ENCODE results near the gene DOCK4.

DOCK4 gene

GRCh38 chr7:112013274-112013673 lies 192.9 kb downstream of the DOCK4 start:
- no peak for DNase-seq (ENCODE audit: low read depth in 1 of 2, low spot score in 1 of 2)

GRCh38 chr7:112012242-112012641 lies 194.0 kb downstream of the DOCK4 start:
- DNase-seq (ENCODE audit: low read depth in 1 of 2, low spot score in 1 of 2): no peak

GRCh38 chr7:112010994-112011393 lies 195.2 kb downstream of the DOCK4 start:
- DNase-seq (ENCODE audit: low read depth in 1 of 2, low spot score in 1 of 2): no peak

GRCh38 chr7:112010109-112010508 lies 196.1 kb downstream of the DOCK4 start:
- no peak for DNase-seq (ENCODE audit: low read depth in 1 of 2, low spot score in 1 of 2)

- DNase-seq (ENCODE audit: low read depth in 1 of 2, low spot score in 1 of 2): no peak
Measured at GRCh38 chr7:112009081-112009480, 197.1 kb downstream of the DOCK4 start.

GRCh38 chr7:112007185-112007584 lies 199.0 kb downstream of the DOCK4 start:
- no peak for DNase-seq (ENCODE audit: low read depth in 1 of 2, low spot score in 1 of 2)

GRCh38 chr7:112006071-112006470 lies 200.1 kb downstream of the DOCK4 start:
- DNase-seq (ENCODE audit: low read depth in 1 of 2, low spot score in 1 of 2): no peak

- DNase-seq (ENCODE audit: low read depth in 1 of 2, low spot score in 1 of 2): no peak
Measured at GRCh38 chr7:112005205-112005775, 200.9 kb downstream of the DOCK4 start.

- no peak for DNase-seq (ENCODE audit: low read depth in 1 of 2, low spot score in 1 of 2)
Measured at GRCh38 chr7:112001091-112001826, 204.9 kb downstream of the DOCK4 start.

GRCh38 chr7:111998326-111998725 lies 207.9 kb downstream of the DOCK4 start:
- no peak for DNase-seq (ENCODE audit: low read depth in 1 of 2, low spot score in 1 of 2)

GRCh38 chr7:111997546-111997945 lies 208.7 kb downstream of the DOCK4 start:
- DNase-seq (ENCODE audit: low read depth in 1 of 2, low spot score in 1 of 2): no peak

- DNase-seq (ENCODE audit: low read depth in 1 of 2, low spot score in 1 of 2): no peak
Measured at GRCh38 chr7:111992601-111993000, 213.6 kb downstream of the DOCK4 start.

- no peak for DNase-seq (ENCODE audit: low read depth in 1 of 2, low spot score in 1 of 2)
Measured at GRCh38 chr7:111990643-111991042, 215.6 kb downstream of the DOCK4 start.

- DNase-seq (ENCODE audit: low read depth in 1 of 2, low spot score in 1 of 2): no peak
Measured at GRCh38 chr7:111987886-111988285, 218.3 kb downstream of the DOCK4 start.

GRCh38 chr7:111987115-111987826 lies 218.9 kb downstream of the DOCK4 start:
- DNase-seq (ENCODE audit: low read depth in 1 of 2, low spot score in 1 of 2): no peak

- DNase-seq (ENCODE audit: low read depth in 1 of 2, low spot score in 1 of 2): no peak
Measured at GRCh38 chr7:111986601-111987000, 219.6 kb downstream of the DOCK4 start.

GRCh38 chr7:111985798-111986197 lies 220.4 kb downstream of the DOCK4 start:
- no peak for DNase-seq (ENCODE audit: low read depth in 1 of 2, low spot score in 1 of 2)

GRCh38 chr7:111982804-111983203 lies 223.4 kb downstream of the DOCK4 start:
- DNase-seq (ENCODE audit: low read depth in 1 of 2, low spot score in 1 of 2): no peak

GRCh38 chr7:111982133-111982532 lies 224.1 kb downstream of the DOCK4 start:
- no peak for DNase-seq (ENCODE audit: low read depth in 1 of 2, low spot score in 1 of 2)

- DNase-seq (ENCODE audit: low read depth in 1 of 2, low spot score in 1 of 2): no peak
Measured at GRCh38 chr7:111980725-111981124, 225.5 kb downstream of the DOCK4 start.

GRCh38 chr7:111975346-111975745 lies 230.9 kb downstream of the DOCK4 start:
- DNase-seq (ENCODE audit: low read depth in 1 of 2, low spot score in 1 of 2): no peak

GRCh38 chr7:111960984-111961383 lies 245.2 kb downstream of the DOCK4 start:
- DNase-seq (ENCODE audit: low read depth in 1 of 2, low spot score in 1 of 2): no peak

Data from activated T-helper 1 cell treated with anti-CD3 and anti-CD28 coated beads, Interleukin-2, amount 50 U/mL, for 16 hours (primary cell).